ENCODE results near the gene TAP1.

Gene TAP1

DNA sequence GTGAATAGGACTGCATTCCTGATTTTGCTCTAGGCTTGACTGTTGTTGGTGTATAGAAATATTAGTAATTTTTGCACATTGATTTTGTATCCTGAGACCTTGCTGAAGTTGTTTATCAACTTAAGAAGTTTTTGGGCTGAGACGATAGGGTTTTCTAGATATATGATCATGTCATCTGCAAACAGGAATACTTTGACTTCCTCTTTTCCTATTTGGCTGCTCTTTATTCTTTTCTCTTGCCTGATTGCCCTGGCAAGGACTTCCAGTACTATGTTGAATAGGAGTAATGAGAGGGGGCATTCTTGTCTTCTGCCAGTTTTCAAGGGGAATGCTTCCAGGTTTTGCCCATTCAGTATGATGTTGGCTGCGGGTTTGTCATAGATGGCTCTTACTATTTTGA is 50.1 kb downstream of the TAP1 start:
- no peak overlapping the region for H2AFZ ChIP-seq (ENCODE audit: low read length, unreplicated experiment)
- H3K4me1 ChIP-seq (ENCODE audit: control insufficient read depth, insufficient read depth, low read length, unreplicated experiment) = peaks cover 12% of the 10 kb centered on the region
- H3K27ac ChIP-seq (ENCODE audit: low read depth, low read length) = no peak overlapping the region
- no peak overlapping the region for H3K4me3 ChIP-seq (ENCODE audit: low read depth, low read length)
- H3K79me2 ChIP-seq (ENCODE audit: control insufficient read depth, insufficient read depth, low read length, unreplicated experiment) = no peaks in the 10 kb centered on the region
- no peaks in the 10 kb centered on the region for H3K36me3 ChIP-seq (ENCODE audit: insufficient read depth, low read length)
- H3K27me3 ChIP-seq (ENCODE audit: insufficient read depth, low read length) = peaks cover 67% of the 10 kb centered on the region

GRCh38 chr6:32799740-32800139 is 53.8 kb downstream of the TAP1 start:
- no peak overlapping the region for H3K27ac ChIP-seq (ENCODE audit: low read depth, low read length)
- peaks cover 77% of the 10 kb centered on the region for H3K27me3 ChIP-seq (ENCODE audit: insufficient read depth, low read length)

DNA sequence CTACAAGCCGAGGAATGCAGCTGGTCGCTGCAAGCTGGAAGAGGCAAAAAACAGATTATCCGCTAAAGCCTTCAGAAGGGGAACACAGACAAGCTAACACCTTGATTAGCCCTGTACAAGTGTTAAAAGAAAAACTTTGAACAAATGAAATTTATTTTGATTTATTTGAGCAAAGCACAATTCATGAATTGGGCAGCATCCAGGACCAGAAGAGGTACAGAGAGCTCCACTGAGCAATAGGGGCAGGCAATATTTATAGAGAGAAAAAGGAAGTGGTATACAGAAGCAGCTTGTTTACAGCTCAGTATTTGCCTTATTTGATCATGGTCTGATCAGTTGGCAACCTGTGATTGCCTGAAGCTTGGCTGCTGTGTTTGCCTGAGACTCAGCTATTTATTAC is 54.3 kb downstream of the TAP1 start:
- Histone ChIP-seq H2AFZ (ENCODE audit: low read length, unreplicated experiment) (no peak overlapping the region), H3K4me3 (ENCODE audit: low read depth, low read length) (no peak overlapping the region), H3K27ac (ENCODE audit: low read depth, low read length) (no peak overlapping the region), H3K36me3 (ENCODE audit: insufficient read depth, low read length) (no peaks in the 10 kb centered on the region), H3K27me3 (ENCODE audit: insufficient read depth, low read length) (peaks cover 77% of the 10 kb centered on the region), H3K4me1 (ENCODE audit: control insufficient read depth, insufficient read depth, low read length, unreplicated experiment) (peaks cover 4% of the 10 kb centered on the region), H3K79me2 (ENCODE audit: control insufficient read depth, insufficient read depth, low read length, unreplicated experiment) (no peaks in the 10 kb centered on the region)

More at GRCh38 chr6:32799740-32800139, 53.8 kb downstream of the TAP1 start:
- Histone ChIP-seq H3K4me1 (ENCODE audit: control insufficient read depth, insufficient read depth, low read length, unreplicated experiment) (peaks cover 4% of the 10 kb centered on the region), H3K36me3 (ENCODE audit: insufficient read depth, low read length) (no peaks in the 10 kb centered on the region), H3K79me2 (ENCODE audit: control insufficient read depth, insufficient read depth, low read length, unreplicated experiment) (no peaks in the 10 kb centered on the region), H2AFZ (ENCODE audit: low read length, unreplicated experiment) (no peak overlapping the region), H3K4me3 (ENCODE audit: low read depth, low read length) (no peak overlapping the region)

DNA sequence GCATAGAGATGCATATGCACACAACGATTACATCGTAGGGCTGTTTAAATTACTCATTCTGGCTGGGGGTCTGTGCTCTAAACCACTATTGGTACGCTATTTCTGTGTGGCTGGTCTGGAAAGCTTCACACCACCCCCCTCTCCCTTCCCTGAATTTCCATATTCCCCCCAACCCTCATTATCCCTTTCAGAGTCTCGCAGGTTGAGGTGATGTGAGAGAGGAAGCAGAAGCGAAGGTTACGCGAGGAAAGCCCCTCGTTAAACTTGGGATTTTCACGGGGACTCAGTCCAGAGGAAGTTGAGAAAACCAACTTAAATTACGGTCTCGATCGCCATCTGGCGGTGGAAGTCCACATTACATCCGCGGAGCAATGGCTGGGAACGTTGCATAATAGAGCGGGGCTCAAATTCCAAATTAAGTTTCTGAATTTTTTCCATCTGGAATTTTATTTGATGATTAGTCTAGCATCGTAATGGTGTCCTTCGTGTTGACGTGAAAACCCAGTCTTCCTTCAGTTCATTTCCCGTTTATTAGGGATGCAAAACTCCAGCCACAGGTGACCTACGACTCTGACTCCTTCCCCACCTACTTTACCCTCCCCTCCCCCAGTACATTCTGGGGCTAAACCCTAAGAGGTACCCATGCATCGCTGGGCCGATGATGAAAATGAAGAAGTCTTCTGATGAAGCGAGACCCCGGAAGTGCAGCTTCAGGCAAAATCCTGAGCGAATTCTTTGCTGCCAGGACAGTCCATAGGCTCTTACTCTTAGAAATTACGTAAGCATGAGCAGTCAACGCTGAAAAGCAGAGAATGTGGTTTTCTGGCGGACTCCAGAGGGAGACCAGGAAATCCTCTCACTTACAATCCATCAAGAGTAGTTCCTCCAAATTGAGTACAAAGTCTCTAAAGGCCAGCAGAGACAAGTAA is 56.4 kb downstream of the TAP1 start:
- Histone ChIP-seq H3K4me1 (ENCODE audit: control insufficient read depth, insufficient read depth, low read length, unreplicated experiment) (peaks cover 4% of the 10 kb centered on the region), H3K36me3 (ENCODE audit: insufficient read depth, low read length) (no peaks in the 10 kb centered on the region), H3K27ac (ENCODE audit: low read depth, low read length) (no peak overlapping the region), H3K27me3 (ENCODE audit: insufficient read depth, low read length) (peaks cover 77% of the 10 kb centered on the region), H2AFZ (ENCODE audit: low read length, unreplicated experiment) (peak overlapping the region; percentile 59), H3K79me2 (ENCODE audit: control insufficient read depth, insufficient read depth, low read length, unreplicated experiment) (no peaks in the 10 kb centered on the region), H3K4me3 (ENCODE audit: low read depth, low read length) (peak overlapping the region; percentile 63)
